Activated effector memory CD4-positive, alpha-beta T cell treated with Interleukin-2 at 50 U/mL for 16 hours (primary cell): Measurements from ENCODE around the gene STMN3.

Source experiments
- DNase-seq: peaks from one replicate; pipeline ENCODE4 v3.0.0-alpha.2; 2020

Gene STMN3

GRCh38 chr20:63653041-63653973 lies at the start of gene STMN3:
STMN3 (minus strand) TSS chr20:63653424; CDS start chr20:63653345, 79 bp downstream.
- DNase-seq: peak; percentile 62

- no peak for DNase-seq
These were observed 48.9 kb upstream of the STMN3 start for GRCh38 chr20:63702036-63702665.

GRCh38 chr20:63701329-63702035 lies 48.3 kb upstream of the STMN3 start:
- no peak for DNase-seq

GRCh38 chr20:63701051-63701328 lies 47.8 kb upstream of the STMN3 start:
- DNase-seq: no peak

GRCh38 chr20:63700199-63701050 lies 47.2 kb upstream of the STMN3 start:
- no peak for DNase-seq

- DNase-seq: no peak
These were observed 46.4 kb upstream of the STMN3 start for GRCh38 chr20:63699466-63700198.

- no peak for DNase-seq
These were observed 45.7 kb upstream of the STMN3 start for GRCh38 chr20:63698739-63699465.

GRCh38 chr20:63697868-63698545 lies 44.8 kb upstream of the STMN3 start:
- no peak for DNase-seq

- no peak for DNase-seq
These were observed 44.2 kb upstream of the STMN3 start for GRCh38 chr20:63697357-63697867.

- no peak for DNase-seq
These were observed 43.6 kb upstream of the STMN3 start, which contains the start of gene TNFRSF6B for GRCh38 chr20:63696628-63697356. TNFRSF6B (plus strand) TSS chr20:63696652; CDS start chr20:63696768, 116 bp downstream.

GRCh38 chr20:63696306-63696627 lies 43.0 kb upstream of the STMN3 start:
- no peak for DNase-seq

GRCh38 chr20:63695424-63696305 lies 42.4 kb upstream of the STMN3 start:
- no peak for DNase-seq

GRCh38 chr20:63694584-63695423 lies 41.6 kb upstream of the STMN3 start:
- DNase-seq: no peak

- no peak for DNase-seq
These were observed 40.7 kb upstream of the STMN3 start for GRCh38 chr20:63693733-63694583.

- DNase-seq: no peak
These were observed 40.0 kb upstream of the STMN3 start for GRCh38 chr20:63693083-63693732.

GRCh38 chr20:63692436-63693082 lies 39.3 kb upstream of the STMN3 start:
- DNase-seq: no peak
